ENCODE measurements around the gene AIRE.

The AIRE gene

DNA sequence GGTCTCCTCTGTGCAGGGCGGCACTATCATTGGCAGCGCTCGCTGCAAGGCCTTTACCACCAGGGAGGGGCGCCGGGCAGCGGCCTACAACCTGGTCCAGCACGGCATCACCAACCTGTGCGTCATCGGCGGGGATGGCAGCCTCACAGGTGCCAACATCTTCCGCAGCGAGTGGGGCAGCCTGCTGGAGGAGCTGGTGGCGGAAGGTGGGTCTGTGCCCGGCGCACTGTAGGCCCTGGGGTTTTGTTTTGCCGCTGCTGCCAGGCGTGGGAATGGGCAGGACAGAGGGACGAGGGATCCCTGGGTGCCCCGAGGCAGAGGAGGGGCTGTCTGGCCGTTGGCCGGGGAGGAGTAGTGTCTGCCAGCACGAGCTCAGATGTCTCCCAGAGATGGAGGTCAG is 26.4 kb downstream of the AIRE start:
- no peak for DNase-seq (ENCODE audit: low read depth)
- no peak overlapping the region for H3K4me3 ChIP-seq (ENCODE audit: control insufficient read depth, low read depth, low read length)
- TF ChIP-seq CTCF (IDR thresholded peaks at IDR 0.05; ENCODE audit: control insufficient read depth, insufficient read depth, low read depth, low read length, missing control alignments) = no peak

DNA sequence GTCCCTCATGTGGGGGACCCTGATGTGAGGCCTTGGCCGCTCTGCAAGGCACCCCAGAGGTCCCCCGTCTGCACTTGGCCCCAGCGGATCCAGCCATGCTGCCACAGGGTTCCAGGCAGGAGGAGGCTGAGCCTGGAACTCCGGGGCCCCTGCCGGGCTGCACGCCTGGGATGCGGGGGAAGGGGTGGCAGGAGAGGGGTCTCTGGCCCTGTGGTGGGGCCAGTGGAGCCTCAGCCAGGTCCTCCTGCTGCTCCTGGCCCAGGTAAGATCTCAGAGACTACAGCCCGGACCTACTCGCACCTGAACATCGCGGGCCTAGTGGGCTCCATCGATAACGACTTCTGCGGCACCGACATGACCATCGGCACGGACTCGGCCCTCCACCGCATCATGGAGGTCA is 27.0 kb downstream of the AIRE start:
- no peak for DNase-seq (ENCODE audit: low read depth)
- TF ChIP-seq CTCF (IDR thresholded peaks at IDR 0.05; ENCODE audit: control insufficient read depth, insufficient read depth, low read depth, low read length, missing control alignments) = no peak
- no peak overlapping the region for H3K4me3 ChIP-seq (ENCODE audit: control insufficient read depth, low read depth, low read length)

GRCh38 chr21:44313451-44313850 is 27.8 kb downstream of the AIRE start:
- no peak overlapping the region for H3K4me3 ChIP-seq (ENCODE audit: control insufficient read depth, low read depth, low read length)
- TF ChIP-seq CTCF (IDR thresholded peaks at IDR 0.05; ENCODE audit: control insufficient read depth, insufficient read depth, low read depth, low read length, missing control alignments) = no peak
- DNase-seq (ENCODE audit: low read depth) = no peak

DNA sequence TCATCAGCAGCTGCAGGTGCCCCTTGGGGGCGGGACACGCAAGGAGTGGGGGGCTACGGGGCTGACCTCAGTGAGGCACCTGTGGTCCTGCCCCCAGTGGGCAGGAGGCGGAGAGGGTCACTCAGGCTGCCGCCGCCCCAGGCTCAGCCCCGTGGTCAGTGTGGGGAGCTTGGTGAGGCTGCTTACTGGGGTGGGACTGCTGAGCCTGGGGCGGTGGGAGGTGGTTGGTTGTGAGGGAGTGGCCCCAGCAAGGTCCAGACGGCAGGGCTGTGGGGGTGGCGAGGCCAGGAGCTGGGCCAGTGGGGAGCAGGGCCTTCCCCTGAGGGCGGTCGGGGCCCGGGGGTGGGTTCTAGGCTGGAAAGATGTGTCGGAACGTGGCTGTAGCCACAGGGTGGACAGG is 28.5 kb downstream of the AIRE start:
- H3K4me3 ChIP-seq (ENCODE audit: control insufficient read depth, low read depth, low read length) = no peak overlapping the region
- TF ChIP-seq CTCF (IDR thresholded peaks at IDR 0.05; ENCODE audit: control insufficient read depth, insufficient read depth, low read depth, low read length, missing control alignments) = no peak
- DNase-seq (ENCODE audit: low read depth) = no peak

GRCh38 chr21:44314561-44314960 is 28.9 kb downstream of the AIRE start:
- no peak for DNase-seq (ENCODE audit: low read depth)
- H3K4me3 ChIP-seq (ENCODE audit: control insufficient read depth, low read depth, low read length) = no peak overlapping the region
- TF ChIP-seq CTCF (IDR thresholded peaks at IDR 0.05; ENCODE audit: control insufficient read depth, insufficient read depth, low read depth, low read length, missing control alignments) = no peak

DNA sequence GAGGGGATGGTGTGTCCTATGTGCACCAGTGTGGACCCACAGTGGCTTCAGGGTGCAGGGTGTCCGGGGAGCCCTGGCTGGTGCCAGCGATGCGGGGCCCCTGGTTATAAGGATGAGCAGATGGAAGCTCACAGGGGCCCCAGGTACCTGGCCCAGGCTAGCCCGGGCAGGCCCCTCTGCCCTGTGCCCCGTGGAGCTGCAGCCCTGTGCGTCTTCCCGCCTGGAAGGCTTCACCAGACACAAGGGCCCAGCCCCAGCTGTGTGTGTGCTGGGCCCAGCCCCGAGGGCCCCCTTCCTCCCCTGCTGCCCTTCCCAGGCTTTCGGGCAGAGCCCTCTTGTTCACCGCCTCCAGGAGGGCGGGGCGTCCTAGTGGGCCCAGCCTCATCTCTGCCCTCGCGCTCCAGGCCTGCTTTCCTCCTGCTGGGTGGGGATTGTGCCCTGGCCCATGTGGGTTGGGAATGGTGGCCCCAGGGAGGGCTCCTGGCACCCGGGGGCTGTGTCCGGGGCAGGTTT is 30.1 kb downstream of the AIRE start:
- TF ChIP-seq CTCF (IDR thresholded peaks at IDR 0.05; ENCODE audit: control insufficient read depth, insufficient read depth, low read depth, low read length, missing control alignments) = no peak
- DNase-seq (ENCODE audit: low read depth) = no peak

More for the DNA sequence above, 30.1 kb downstream of the AIRE start:
- no peak overlapping the region for H3K4me3 ChIP-seq (ENCODE audit: control insufficient read depth, low read depth, low read length)

Measured in AG09309 (cell line).